Activated CD8-positive, alpha-beta memory T cell treated with anti-CD3 and anti-CD28 coated beads, Interleukin-2, amount 50 U/mL, for 24 hours (primary cell): ENCODE measurements around the gene PRCP.

ENCODE experiments used
- DNase-seq: peaks from one replicate; pipeline ENCODE4 v3.0.0-alpha.2; 2020; ENCODE audit errors: extremely low read depth

Gene PRCP

GRCh38 chr11:82907371-82907770 lies 7.1 kb upstream of the PRCP start:
- DNase-seq: no peak

GRCh38 chr11:82906931-82907330 lies 6.7 kb upstream of the PRCP start:
- no peak for DNase-seq

GRCh38 chr11:82906236-82906635 lies 6.0 kb upstream of the PRCP start:
- DNase-seq: no peak

GRCh38 chr11:82903843-82904586 lies 3.8 kb upstream of the PRCP start:
- no peak for DNase-seq

- no peak for DNase-seq
Observed at GRCh38 chr11:82902880-82903279, 2.6 kb upstream of the PRCP start.

GRCh38 chr11:82901922-82902485 lies 1.8 kb upstream of the PRCP start:
- DNase-seq: no peak

GRCh38 chr11:82901165-82901921 lies 1.1 kb upstream of the PRCP start, which contains the start of gene DDIAS:
Gene DDIAS, plus strand, starts transcription at chr11:82901736. Its CDS starts 13,003 bp downstream, at chr11:82914739.
- peak; percentile 90 for DNase-seq

GRCh38 chr11:82899957-82900276 lies 313 bp downstream of the PRCP start:
- no peak for DNase-seq

- no peak for DNase-seq
Observed at GRCh38 chr11:82899186-82899820, 927 bp downstream of the PRCP start.

GRCh38 chr11:82898241-82898640 lies 2.0 kb downstream of the PRCP start:
- no peak for DNase-seq

GRCh38 chr11:82896183-82896582 lies 4.0 kb downstream of the PRCP start:
- DNase-seq: no peak

GRCh38 chr11:82895437-82896091 lies 4.7 kb downstream of the PRCP start:
- DNase-seq: no peak

- no peak for DNase-seq
Observed at GRCh38 chr11:82892611-82893169, 7.5 kb downstream of the PRCP start.

GRCh38 chr11:82890936-82891335 lies 9.3 kb downstream of the PRCP start:
- DNase-seq: no peak

- DNase-seq: no peak
Observed at GRCh38 chr11:82890002-82890341, 10.3 kb downstream of the PRCP start.

- DNase-seq: no peak
Observed at GRCh38 chr11:82889133-82890001, 10.9 kb downstream of the PRCP start.

GRCh38 chr11:82883853-82884252 lies 16.4 kb downstream of the PRCP start:
- DNase-seq: no peak

- DNase-seq: no peak
Observed at GRCh38 chr11:82874646-82875523, 25.3 kb downstream of the PRCP start.

GRCh38 chr11:82873919-82874333 lies 26.3 kb downstream of the PRCP start:
- no peak for DNase-seq
